HUDEP-2 (cell line): ENCODE measurements around the gene PLAAT3.
"Not testable (repeated sequence)": the region's sequence is repeated elsewhere in the genome, so short reads cannot be mapped to it uniquely, and the experiment has no call there.

ENCODE experiments used
- DNase-seq, 76 experiments: peaks; one replicate each; lab custom pipeline; 2025; ENCODE audit not compliant: unreplicated experiment in 76 of 76; lab: John Stamatoyannopoulos, UW

PLAAT3 gene

DNA sequence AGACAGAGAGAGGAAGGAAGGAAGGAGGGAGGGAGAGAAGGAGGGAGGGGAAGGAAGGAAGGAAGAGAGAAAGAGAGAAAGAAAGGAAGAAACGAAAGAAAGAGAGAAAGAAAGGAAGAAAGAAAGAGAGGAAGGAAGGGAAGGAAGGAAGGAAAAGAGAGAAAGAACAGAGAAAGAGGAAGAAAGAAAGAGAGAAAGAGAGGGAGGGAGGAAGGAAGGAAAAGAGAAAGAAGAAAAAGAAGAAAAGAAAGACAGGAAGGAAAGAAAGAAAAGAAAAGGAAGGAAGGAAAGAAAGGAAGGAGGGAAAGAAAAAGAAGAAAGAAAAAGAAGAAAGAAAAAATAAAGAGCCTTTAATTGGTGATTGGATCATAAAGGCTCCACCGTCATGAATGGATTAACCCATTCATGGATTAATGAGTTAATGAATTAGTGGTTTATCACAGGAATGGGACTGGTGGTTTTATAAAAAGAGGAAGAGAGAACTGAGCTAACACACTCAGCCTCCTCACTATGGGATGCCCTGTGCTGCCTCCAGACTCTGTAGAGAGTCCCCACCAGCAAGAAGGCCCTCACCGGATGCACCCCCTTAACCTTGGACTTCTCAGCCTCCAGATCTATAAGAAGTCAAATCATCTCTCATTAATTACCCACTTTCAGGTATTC is 42.1 kb downstream of the PLAAT3 start:
- DNase-seq, result no peak

DNA sequence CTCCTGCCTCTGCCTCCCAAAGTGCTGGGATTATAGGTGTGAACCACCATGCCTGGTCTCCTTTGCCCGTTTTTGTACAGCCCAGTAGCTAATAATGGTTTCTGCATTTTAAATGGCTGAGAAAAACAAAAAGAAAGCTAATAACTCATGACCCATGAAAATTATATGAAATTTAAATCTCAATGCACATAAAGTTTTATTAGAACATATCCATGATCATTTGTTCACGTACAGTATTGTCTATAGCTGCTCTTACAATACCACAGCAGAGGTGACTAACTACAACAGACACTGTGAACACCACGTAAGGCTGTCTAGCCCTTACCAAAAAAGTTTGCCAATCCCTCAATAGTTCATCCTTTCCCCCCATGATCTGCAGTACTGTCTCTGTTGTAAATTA is 44.7 kb downstream of the PLAAT3 start:
- no peak for DNase-seq

DNA sequence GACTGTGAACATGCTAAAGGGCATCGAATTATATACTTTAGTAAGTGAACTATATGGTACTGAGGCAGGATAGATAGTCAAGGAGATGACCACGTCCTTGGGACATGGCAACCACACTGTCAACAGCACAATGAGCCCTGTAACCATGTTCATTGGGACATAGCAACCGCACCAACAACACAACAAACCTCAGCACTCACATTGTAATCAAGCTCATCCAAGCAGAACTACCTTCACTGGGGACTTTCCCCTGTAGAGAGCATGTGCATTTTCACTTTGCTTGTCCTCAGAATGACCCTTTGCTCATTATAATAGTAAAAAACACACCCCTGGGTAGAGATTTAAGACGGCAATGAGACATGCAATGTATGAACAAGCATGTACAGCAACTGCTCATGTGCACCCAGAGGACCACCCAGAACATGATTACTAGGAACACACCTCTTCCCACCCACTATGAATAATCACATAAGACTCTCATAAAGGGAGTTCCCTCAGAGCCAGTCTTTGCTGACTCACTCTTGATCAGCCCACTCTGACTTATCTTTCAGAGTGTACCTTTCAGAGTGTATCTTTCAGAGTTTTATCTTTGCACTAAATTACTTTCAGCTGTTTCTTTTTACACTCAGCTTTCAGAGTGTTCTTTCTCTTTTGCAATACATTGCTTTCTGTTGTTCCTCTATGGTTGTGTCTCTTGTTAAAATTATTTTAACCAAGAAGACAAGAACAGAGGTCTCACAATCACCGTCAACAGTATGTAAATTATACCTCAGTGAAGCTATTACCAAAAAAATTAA is 47.0 kb downstream of the PLAAT3 start:
- peak in 59 of 76 experiments; percentile 2 to 81 (median 45) for DNase-seq

DNA sequence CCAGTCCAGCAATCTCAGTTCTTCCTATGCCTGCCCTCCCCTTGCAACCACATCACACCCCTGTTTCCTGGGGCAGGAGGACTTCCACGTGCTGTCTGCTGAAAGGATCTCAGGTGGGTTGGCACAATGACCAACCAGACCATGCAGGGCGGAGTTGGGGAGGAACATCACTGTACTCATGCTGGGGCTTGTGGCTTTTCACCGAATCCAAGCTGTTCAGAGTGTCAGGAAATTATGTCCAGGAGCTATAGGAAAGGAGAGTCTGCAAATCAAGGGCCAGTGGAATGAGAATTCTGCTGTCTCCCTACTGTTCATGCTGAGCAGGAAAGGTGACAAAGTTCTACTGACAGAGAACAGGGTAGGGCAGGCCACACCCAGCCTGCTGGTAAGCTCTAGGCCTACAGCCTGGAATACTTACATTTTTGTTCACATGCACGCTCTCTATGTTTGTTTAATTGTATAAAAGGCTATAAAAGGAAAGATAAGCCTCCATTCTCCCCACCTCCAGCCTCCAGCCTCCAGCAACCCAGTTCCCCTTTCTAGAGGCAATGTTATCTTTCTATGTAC is 49.4 kb downstream of the PLAAT3 start:
- DNase-seq, result peak in 1 of 76 experiments; percentile 6

DNA sequence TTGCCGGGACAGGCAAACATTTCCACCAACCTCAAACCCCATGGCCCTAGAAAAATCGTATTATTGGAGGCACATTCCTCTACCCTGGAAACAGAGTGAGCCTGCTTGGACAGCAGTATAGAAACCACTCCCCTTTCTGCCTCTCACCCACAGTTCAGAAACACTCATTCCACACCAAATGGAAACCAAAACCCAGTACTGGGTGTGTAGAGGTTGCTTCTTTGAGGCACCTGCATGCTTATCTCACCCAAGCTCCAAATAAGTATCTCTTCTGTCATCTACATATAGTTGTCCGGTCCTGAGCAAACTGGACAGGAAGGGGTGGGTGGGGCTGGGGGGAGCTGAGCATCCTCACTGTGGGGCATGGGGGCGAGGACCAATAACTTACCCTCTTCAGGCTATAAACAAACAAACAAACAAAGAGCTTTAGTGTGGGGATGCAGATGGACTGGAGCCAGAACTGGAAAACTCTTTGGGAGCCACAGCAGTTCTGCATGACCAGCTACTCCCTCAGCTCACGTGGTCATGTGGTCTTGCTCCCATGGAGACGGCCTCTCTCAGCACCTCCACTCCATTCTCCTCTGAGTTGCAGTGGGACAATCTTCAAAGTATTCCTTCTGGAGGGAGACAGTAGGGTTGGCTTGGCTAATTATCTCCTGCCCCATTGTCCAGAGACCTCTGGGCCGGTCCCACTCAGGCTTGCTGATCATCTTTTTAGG is 50.0 kb downstream of the PLAAT3 start:
- DNase-seq, result no peak

DNA sequence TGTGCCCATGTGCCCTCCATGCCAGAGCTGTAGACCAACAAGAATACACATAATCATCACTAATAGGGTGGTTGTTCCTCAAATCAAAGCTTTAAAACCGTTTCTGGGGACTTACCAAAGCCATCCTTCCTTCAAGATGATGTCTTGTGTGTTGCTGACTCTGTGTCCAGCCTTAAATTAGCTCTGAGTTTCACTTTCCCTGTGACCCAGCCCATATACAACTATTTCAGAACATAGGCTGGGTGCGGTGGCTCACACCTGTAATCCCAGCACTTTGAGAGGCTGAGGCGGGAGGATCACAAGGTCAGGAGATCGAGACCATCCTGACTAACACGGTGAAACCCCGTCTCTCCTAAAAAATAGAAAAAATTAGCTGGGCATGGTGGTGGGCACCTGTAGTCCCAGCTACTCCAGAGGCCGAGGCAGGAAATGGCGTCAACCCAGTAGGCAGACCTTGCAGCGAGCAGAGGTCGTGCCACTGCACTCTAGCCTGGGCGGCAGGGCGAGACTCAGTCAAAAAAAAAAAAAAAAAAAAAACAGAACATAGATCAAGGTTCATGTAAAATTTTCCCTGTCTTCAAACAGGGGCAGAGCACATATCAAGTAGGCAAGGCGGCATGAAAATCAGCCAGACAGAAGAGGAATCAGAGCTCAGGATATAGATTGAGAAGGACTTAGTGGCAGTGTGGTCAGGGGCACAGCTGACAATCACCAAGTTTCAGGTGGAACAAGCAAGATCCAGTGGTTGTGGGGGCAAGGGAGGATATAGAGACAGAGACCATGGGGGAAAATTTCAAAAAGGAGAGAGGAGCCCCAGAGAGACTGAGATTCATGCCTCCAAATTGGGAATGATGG is 50.8 kb downstream of the PLAAT3 start, which contains the start of gene PLAAT2:
TSS of gene PLAAT2 (minus strand) at position 179 of the 855 bp plus-strand sequence. CDS start at position 124, 55 bp downstream.
- no peak for DNase-seq

DNA sequence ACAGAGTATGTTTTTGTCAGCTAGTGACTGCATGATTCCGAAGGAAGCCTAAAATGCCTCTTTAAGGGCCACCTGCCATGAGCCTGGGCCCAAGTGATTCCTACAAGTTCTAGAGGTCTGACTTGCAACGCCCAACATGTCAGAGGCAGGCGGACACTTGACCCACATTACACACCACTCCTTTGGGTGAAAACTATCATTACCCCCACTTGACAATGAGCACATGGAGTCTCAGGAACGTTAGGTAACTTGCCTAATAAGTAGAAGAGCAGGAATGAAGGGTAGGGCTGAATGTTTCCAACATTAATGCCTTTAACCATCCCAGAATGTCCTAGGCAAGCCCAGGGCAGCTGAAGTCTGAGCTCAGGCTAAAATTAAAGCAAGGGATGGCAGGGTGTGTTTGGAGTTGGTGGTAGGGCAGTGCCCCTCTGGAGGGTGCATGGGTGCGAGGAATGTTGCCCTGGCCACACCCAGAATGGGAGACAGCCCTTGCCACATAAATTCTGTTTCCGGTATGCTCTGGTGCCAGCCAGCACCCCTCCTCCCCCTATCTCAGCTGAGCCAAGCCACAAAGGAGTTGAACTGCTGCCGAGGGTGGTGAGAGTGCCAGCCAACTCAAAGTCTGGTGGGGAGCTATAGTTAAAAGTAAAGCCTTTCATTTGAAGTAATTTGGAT is 53.6 kb downstream of the PLAAT3 start:
- DNase-seq, result peak in 55 of 76 experiments; percentile 5 to 76 (median 41)

DNA sequence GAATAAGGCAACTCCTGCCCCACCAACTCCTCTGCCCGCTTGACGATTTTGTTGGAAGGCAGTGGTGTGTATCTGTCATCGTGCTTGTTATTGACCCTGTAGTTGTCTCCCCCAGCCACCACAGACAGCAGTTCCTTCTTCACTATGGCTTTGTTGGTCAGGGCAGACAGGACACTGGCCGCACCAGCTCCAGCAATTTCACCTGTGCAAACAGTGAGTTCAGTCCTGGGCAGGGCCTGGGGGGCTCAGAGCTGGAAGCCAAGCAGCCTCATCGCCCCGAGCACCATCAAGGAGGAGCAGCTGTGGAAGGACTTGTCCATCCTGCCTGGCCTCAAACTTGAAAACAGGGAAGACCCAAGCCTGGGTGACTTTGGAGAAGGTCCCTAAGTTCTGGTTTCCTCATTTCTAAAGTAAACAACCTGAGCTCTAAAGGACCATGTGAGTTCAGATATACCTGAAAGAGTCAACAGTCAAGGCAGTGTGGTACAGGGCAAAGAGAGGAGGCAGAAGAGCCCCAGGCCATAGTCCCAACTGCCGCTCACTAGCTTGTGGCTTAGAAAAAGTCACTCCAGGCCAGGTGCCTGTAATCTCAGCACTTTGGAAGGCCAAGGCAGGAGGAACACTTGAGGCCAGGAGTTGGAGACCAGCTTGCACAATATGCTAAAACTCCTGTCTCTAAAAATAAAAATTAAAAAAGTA is 55.6 kb downstream of the PLAAT3 start:
- DNase-seq, result no peak

DNA sequence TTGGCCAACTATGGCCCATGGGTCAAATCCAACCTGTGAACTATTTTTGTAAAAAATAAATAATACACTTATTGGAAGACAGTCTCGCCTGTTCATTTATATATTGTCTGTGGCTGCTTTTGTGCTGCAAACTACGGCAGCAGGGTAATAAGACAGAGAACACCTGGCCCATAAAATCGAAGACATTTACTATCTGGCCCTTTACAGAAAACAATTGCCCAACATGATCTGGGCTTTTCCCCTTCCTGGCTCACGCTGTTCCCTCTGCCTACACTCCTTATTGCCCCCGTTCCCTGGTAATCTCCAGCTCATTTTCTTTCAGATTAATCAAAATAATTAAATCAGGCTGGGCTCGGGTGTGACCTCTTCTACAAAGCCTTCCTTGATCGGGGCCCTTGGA is 56.7 kb downstream of the PLAAT3 start:
- DNase-seq, result no peak

DNA sequence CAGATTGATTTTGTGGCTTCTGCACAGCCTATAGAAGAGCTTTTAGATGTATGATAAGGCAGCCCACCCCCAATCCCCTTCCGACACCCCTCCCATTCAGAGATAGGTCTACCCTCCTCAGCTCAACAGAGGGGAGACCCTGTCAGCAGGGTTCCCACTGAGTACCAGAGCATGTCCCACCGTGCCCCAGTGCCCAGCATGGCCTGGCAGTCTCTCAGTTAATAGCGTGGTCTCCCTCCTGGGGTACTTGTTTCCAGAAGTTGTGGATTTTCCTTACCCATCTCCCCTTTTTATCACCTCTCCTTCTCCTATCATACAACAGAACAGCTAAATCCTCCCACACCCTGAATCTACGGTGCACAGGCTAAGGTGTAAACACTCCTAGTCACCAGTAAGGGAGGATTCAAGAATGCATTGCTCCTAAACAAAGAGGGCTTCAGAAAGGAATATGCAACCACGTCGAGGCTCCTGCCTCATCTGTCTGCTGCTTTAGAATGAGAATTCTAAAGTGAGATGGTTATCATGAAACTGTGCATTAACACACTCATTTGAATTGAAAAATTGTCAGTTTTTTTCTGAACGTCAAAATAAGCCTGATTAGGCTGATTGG is 57.7 kb downstream of the PLAAT3 start:
- DNase-seq, result no peak

DNA sequence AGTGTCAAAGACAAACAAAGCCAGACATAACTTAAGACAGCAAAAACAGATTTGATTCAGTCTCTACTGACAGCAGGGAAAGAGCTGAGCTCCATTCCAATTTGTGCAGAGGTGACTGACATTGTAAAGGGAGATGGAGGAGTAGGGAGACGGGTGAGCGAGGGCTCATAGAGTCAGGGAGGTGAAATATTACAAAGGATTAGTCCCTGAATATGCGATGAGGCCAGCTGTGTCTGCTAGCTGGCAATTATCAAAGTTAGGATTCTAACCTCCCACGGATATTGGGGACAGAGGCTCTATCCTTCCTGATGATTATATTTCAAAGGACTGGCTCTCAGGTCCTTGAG is 59.4 kb downstream of the PLAAT3 start:
- DNase-seq, result no peak

DNA sequence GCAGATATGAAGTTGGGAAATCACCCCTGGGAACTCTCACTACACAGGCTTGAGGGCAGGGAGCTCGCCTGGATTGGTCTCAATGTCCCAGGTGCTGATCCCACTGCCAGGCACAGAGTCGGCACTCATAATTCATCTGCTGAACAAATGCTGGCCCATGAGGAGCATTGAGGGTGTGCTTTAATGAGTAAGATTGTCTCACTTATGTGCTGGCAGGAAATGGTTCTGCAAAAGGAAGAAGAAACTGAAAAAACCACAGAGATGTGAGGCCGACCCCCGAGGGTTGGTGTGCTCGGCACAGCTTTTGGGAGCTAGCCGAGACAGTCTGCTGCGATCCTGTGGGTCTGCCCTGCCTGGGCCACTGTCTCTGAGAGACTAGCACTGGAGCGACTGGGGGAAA is 60.5 kb downstream of the PLAAT3 start:
- no peak for DNase-seq

DNA sequence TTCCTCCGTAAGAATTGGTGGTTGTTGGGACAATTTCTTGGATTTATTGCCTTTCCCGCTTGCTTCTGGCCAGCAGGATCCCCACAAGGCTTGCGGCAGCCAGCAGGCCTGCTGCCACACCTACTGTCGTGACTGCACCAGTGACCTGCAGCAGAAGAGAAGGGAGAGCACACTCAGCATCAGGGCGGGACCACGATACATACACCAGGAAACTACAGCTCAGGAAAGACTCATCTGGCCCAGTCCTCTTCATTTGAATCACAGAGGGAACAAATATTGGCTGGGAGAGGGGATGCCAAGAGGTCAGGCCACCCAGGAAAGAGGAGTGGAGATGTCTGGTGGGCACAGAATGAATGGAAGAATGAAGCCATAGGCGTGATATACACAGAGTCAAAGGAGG is 61.3 kb downstream of the PLAAT3 start:
- no peak for DNase-seq

DNA sequence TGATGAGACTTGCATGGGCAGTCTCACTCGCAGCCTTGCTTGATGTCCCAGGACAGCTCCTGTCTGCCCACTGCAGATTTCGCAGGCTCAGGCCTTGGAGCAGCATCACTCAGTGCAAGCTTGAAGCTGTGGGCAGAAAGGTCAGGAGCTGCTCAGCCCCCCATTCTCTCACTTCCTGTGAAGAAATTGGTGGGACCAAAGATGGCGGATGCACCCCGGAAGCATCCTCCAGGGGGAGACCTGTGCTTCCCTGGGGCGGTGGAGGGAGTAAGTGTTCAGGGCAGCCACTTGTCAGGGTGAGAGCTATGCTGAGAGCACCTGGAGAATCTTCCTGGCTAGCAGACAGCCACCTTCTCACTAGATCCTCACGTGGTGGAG is 62.4 kb downstream of the PLAAT3 start:
- DNase-seq, result no peak

DNA sequence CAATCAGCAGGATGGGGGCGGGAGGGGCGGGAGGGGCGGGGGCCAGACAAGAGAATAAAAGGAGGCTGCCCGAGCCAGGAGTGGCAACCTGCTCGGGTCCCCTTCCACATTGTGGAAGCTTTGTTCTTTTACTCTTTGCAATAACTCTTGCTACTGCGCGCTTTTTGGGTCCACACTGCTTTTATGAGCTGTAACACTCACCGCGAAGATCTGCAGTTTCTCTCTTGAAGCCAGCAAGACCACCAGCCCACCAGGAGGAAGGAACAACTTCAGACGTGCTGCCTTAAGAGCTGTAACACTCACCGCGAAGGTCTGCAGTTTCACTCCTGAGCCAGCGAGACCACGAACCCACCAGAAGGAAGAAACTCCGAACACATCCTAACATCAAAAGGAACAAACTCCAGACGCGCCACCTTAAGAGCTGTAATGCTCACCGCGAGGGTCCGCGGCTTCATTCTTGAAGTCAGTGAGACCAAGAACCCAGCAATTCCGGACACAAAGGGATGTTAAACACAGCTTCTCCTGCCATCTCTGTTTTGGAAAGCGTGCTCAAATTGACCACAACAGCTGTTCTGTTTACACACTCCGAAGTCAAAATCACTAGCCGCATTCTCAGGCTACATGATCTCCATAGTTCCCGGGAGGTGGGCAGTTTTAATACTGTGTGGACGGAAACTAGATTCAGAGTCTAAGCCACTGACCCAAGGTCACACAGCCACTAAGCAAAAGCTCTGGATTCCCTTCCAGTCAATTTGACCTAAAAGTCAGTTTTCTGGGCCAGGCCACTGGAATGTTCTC is 62.9 kb downstream of the PLAAT3 start:
- DNase-seq, result no peak

DNA sequence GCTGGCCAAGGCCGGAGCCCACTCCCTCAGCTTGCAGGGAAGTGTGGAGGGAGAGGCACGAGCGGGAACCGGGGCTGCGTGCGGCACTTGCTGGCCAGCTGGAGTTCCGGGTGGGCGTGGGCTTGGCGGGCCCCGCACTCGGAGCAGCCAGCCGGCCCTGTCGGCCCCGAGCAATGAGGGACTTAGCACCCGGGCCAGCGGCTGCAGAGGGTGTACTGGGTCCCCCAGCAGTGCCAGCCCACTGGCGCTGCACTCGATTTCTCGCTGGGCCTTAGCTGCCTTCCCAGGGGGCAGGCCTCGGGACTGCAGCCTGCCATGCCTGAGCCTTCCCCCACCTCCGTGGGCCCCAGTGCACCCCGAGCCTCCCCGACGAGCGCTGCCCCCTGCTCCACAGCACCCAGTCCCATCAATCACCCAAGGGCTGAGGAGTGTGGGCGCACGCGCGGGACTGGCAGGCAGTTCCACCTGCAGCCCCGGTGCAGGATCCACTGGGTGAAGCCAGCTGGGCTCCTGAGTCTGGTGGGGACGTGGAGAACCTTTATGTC is 64.0 kb downstream of the PLAAT3 start:
- not testable (repeated sequence) for DNase-seq

DNA sequence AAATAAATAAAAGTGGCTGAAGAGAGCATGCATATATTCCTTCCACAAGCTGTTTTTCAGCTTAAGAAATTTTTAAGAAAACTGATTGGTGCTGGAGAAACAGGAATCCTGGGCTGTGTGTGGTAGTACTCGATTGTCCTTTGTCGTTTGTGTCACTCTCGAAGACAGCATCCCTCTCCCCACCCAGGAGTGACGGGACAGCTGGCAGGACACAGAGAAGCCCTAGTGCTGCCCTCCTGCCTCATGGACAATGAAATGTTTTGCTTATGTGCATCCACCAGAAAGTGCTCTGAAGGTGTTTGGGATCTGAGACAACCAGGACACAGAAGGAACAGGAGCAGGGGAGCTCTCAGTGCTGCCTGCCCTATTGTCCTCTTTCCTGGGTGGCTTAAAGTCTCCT is 64.8 kb downstream of the PLAAT3 start:
- no peak for DNase-seq

DNA sequence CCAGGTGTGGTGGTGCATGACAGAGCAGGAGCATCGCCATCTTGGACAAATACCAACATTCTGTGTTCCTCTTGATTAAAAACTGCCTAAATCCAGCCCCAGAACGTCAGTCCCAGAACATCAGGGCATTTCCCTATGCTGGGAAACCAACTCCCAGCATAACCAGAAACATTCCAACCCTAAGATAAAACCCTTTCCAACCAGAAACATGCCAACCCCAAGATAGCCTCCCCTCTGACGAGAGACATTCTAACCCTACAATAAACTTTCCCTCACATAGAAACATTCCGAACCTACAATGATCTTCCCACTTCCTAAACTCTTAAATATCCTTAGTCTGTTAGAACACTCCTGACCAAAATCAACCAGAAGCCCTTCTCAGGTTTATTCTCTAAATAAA is 66.1 kb downstream of the PLAAT3 start:
- no peak for DNase-seq
